SK-MEL-5 (cell line): Measurements from ENCODE around the gene CLEC11A. TPM values are rescaled to one million over a fixed set of nuclear protein-coding genes. Genes with fewer than 3 reads are reported as not detected.
"Not testable (repeated sequence)": the region's sequence is repeated elsewhere in the genome, so short reads cannot be mapped to it uniquely, and the experiment has no call there.

ENCODE experiments used
- DNase-seq: peaks from one replicate; pipeline ENCODE4 v3.0.0-alpha.2; 2016; ENCODE audit warnings: low read depth, low spot score
- in situ Hi-C: cut with HindIII; loops from 2 replicates; pipeline ENCODE4 v1.10.0; 2016; ENCODE audit warnings: low sequenced_read_pairs, high pct_unique_total_duplicates, low pct_unique_long_range_greater_than_20kb
- total RNA-seq: library from RNA; depleted of rRNA; stranded (reverse); fragments of >200 nt; shearing (Covaris generic); gene quantifications from 2 replicates; pipeline ENCODE4 v1.2.3, GENCODE V29; 2014; rRNA removed

CLEC11A gene
- total RNA-seq, 1 experiment from 2014 or later, result 1.2 TPM

DNA sequence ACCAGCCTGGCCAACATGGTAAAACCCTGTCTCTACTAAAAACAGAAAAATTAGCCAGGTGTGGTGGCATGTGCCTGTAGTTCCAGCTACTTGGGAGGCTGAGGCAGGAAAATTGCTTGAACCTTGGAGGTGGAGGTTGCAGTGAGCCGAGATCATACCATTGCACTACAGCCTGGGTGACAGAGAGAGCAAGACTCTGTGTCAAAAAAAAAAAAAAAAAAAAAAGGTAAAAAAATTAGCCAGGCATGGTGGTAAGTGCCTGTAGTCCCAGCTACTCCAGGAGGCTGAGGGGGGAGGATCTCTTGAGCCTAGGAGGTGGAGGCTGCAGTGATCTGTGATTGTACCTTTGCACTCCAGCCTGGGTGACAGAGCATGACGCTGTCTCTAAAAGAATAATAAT, 47.0 kb downstream of the CLEC11A start, which contains the start of gene GPR32:
Gene GPR32 (plus strand): TSS at position 301 of the 400 bp plus-strand sequence. CDS start 137 bp downstream, outside the sequence.
- in situ Hi-C loops, result not testable (repeated sequence)

DNA sequence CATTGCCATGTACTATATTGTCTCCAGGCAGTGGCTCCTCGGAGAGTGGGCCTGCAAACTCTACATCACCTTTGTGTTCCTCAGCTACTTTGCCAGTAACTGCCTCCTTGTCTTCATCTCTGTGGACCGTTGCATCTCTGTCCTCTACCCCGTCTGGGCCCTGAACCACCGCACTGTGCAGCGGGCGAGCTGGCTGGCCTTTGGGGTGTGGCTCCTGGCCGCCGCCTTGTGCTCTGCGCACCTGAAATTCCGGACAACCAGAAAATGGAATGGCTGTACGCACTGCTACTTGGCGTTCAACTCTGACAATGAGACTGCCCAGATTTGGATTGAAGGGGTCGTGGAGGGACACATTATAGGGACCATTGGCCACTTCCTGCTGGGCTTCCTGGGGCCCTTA, 47.7 kb downstream of the CLEC11A start:
- DNase-seq, result no peak
- in situ Hi-C loops, result no loop called here

More for the DNA sequence above, 47.0 kb downstream of the CLEC11A start, which contains the start of gene GPR32:
- DNase-seq, result not testable (repeated sequence)

DNA sequence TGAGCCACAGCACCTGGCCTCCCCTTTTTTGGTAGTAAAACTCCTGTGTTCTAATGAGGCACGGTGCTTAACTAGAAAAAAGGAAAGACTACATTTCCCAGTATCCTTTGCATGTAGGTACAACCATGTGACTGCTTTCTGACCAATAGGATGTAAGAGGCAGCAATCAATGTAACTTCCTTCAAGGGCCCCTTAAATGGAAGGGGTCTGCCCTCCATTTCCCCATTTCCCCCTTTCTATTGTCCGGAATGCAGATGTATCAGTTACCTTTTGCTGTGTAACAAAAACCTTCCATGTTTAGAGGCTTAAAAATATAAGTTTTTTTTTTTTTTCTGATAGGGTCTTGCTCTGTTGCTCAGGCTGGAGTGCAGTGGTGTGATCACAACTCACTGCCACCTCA, 49.3 kb downstream of the CLEC11A start:
- DNase-seq, result peak; percentile 49
- in situ Hi-C loops, result no loop called here

DNA sequence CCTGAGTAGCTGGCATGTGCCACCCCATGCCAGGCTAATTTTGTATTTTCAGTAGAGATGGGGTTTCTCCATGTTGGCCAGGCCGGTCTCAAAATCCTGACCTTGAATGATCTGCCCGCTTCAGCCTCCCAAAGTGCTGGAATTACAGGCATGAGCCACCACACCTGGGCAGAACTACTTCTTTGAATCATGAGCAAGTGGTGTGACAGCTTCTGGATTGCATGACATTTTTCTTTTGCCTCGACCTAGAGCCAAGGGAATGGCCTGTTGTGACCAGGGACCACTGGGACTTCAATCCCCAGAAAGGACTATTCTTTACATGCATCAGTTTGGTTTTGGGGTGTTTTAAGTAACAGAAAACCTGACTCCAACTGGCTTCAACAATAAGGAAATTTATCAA, 49.7 kb downstream of the CLEC11A start:
- in situ Hi-C loops, DNase-seq: not testable (repeated sequence)

DNA sequence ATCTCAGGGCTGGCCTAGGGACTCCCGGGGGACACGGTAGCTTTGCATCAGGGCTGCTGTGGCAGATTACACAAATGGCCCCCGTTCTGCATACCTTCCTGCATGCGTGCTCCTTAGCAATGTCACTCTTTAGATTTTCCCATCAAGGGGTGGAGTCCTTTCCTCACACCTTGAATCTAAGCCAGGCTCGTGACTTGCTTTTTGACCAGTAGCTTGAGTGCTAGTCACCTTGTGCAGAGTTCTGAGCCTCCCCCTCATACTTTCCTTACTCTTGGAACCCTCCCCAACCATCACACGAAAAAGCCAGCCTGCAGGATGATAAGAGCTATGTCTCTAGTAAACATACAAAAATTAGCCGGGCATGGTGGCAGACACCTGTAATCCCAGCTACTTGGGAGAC, 50.3 kb downstream of the CLEC11A start:
- DNase-seq, in situ Hi-C loops: not testable (repeated sequence)

Other genes with a start within 250 kb of the CLEC11A start
- gene EMC10, start 246.9 kb upstream of the CLEC11A start, total RNA-seq, result 127 and 148 TPM in 2 replicates
- gene GARIN5A, start 246.5 kb upstream of the CLEC11A start, total RNA-seq, result 0.27 and 0.29 TPM in 2 replicates
- gene JOSD2, start 212.2 kb upstream of the CLEC11A start, total RNA-seq, result 26.4 and 29.0 TPM in 2 replicates
- not detected in 2 replicates for gene ASPDH, start 209.5 kb upstream of the CLEC11A start, total RNA-seq
- gene LRRC4B, start 154.9 kb upstream of the CLEC11A start, total RNA-seq, result 6.3 and 6.9 TPM in 2 replicates
- gene SYT3, start 83.5 kb upstream of the CLEC11A start, total RNA-seq, result 0.55 and 1.6 TPM in 2 replicates
- gene C19orf81, start 73.9 kb upstream of the CLEC11A start, total RNA-seq, result 2.7 and 4.3 TPM in 2 replicates
- 0.27 and 0.48 TPM in 2 replicates for gene SHANK1, start 3.6 kb upstream of the CLEC11A start, total RNA-seq
- gene GPR32, start 47.1 kb downstream of the CLEC11A start, total RNA-seq, result not detected in 2 replicates
- not detected in 2 replicates for gene ACP4, start 67.1 kb downstream of the CLEC11A start, total RNA-seq
- gene KLK1, start 100.4 kb downstream of the CLEC11A start, total RNA-seq, result not detected in 2 replicates
- not detected in 2 replicates for gene KLK15, start 110.2 kb downstream of the CLEC11A start, total RNA-seq
- gene KLK3, start 131.6 kb downstream of the CLEC11A start, total RNA-seq, result not detected in 2 replicates
- gene KLK2, start 150.1 kb downstream of the CLEC11A start, total RNA-seq, result 0.96 and 2.0 TPM in 2 replicates
- 1.0 TPM in 1 of 2 replicates, not detected in the other for gene KLK4, start 188.0 kb downstream of the CLEC11A start, total RNA-seq
- not detected in 2 replicates for gene KLK5, start 229.7 kb downstream of the CLEC11A start, total RNA-seq
- not detected in 2 replicates for gene KLK6, start 246.2 kb downstream of the CLEC11A start, total RNA-seq